T-helper 2 cell treated with Interferon-gamma antibody and Interleukin-4, amounts not matched to agents 100 ng/mL and 5 ng/mL, for 36 hours (primary cell): ENCODE data around the gene TAP2. TPM values are rescaled to one million over a fixed set of nuclear protein-coding genes. Genes with fewer than 3 reads are reported as not detected.

ENCODE experiments used
- intact Hi-C: fragments of 100-400 bp; cut with micrococcal nuclease; formaldehyde crosslinking; loops from one replicate; pipeline ENCODE4 v1.15.1; 2023
- total RNA-seq: library from RNA; stranded (reverse); gene quantifications from 2 replicates; pipeline ENCODE4 v1.2.3, GENCODE V29; 2022

TAP2 gene
- total RNA-seq, 1 donor from 2014 or later = 207 TPM

- intact Hi-C loops = loop anchor here (1.0 to 10.0 kb wide), 4 partner anchors 16 to 657 kb away; partner anchors contain the start of genes TAP2, TAPBP and ZBTB22
These were observed 16.0 kb upstream of the TAP2 start for GRCh38 chr6:32854376-32855178.

- intact Hi-C loops = loop anchor here (1.0 to 10.0 kb wide), 7 partner anchors 9 to 656 kb away; partner anchors contain the start of genes PSMB8, RXRB, SLC39A7 and TAP2
These were observed 15.2 kb upstream of the TAP2 start, which contains the start of the genes PSMB9 and TAP1 for GRCh38 chr6:32853541-32854375. PSMB9 (plus strand) TSS chr6:32854192; CDS start chr6:32854230, 38 bp downstream. TAP1 (minus strand) TSS chr6:32853704; CDS start chr6:32853636, 68 bp downstream.

DNA sequence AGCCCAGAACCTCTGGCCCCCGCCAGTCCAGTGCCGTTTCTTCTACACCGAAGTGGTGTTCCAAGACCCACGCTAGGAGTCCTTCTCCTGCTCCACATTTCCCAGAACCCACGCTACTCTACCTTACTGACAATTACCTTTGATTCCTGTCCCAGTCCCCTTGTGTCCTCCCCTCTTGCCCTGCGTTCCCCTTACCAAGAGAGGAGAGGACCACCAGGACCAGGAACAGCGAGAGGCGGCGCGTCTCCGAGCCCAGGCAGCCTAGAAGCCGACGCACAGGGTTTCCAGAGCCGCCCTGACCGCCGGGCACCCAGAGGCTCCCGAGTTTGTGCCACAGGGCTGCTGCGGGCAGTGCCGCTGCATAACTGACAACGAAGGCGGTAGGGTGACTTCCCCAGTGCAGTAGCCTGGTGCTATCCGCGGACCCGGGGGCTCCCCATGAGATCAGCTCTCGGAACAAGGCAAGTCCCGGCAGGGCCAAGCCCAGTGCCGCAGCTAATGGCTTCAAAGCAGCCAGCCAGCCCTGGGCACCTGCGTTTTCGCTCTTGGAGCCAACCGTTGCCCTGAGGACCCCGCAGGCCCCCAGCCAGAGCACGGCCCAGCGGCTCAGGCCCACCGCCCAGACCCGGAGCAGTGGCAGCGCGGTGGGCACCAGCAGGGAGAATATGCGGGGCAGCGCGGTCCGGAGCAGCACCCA is 14.5 kb upstream of the TAP2 start:
- intact Hi-C loops = loop anchor here (1.0 to 10.0 kb wide), 5 partner anchors 9 to 656 kb away; partner anchors contain the start of genes PSMB8, RXRB, SLC39A7 and TAPBP

DNA sequence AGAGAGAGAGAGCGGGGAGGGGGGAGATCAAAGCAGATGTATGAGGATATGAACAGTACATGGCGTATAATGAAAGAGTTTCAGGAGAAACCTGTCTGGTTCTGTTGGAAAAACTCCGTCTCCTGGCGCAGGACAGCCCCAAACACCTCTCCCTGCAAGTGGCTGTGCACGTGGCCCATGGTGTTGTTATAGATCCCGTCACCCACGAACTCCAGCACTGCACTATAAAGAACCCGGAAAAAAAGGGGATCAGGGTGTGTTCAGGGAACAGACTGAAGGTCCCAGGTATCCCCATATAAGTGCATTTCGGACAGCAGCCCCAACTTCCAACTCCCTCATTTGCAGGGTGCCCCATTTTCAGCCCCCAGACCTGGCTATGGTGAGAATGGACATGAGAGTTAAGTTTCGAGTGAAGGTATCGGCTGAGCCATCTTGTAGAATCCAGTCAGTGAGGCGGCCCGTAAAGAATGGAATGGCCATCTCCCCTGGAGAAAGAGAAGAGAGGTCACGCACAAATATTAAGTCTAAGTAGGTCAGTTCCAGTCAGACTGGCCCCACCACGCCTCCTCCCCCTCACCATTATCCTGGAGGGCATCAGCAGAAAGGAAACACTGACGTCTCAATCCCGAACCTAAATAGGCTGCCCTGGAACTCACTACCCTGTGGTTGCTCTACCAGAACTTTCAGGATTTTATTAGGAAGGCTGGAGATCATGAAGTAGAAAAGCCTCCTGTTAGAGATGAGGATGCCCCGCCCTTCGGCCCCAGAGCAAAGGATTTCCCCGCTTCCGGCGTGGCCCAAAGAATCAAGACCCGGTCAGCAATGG is 13.7 kb upstream of the TAP2 start:
- intact Hi-C loops = loop anchor here (2.0 to 10.0 kb wide), 3 partner anchors 349 to 655 kb away; partner anchors contain the start of genes RXRB, SLC39A7, TAPBP and ZBTB22

DNA sequence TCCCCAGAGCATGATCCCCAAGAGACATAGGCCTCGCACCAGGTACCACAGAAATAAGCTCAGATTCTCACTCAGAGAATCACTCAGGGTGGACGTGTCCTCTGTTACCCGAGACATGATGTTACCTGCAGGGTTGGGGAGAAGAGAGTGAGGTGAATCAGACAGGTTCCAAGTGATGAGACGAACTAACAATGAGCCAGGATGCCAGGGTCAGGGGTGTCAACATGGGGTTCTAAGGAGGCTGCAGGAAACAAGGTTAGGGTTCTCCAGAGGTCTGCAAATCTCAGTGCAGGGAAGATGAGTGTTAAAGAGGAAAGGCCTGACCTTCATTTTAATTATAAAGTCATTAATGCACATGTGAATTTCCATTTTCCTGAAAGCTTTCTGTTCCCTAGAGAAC is 12.5 kb upstream of the TAP2 start:
- intact Hi-C loops = loop anchor here (5.0 to 10.0 kb wide), 2 partner anchors 464 to 654 kb away; partner anchors contain the start of genes TAPBP and ZBTB22

DNA sequence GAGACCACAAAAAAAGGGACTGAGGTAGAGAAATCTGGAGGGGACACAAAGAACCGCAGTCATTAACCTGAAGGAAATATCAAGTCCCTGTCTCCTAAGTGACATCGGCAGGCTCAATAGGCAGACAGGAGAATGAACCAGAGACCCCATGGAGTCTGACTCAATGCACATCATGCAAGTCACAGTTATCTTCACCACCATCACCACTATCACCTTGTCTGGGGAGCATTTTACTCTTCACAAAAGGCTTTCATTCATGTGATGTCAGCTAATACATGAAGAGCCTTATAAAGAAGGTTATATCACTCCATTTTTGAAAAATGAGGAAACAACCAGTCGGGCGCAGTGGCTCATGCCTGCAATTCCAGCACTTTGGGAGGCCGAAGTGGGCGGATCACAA is 10.6 kb upstream of the TAP2 start:
- intact Hi-C loops = no loop called here

GRCh38 chr6:32847795-32848194 is 9.3 kb upstream of the TAP2 start:
- intact Hi-C loops = no loop called here

DNA sequence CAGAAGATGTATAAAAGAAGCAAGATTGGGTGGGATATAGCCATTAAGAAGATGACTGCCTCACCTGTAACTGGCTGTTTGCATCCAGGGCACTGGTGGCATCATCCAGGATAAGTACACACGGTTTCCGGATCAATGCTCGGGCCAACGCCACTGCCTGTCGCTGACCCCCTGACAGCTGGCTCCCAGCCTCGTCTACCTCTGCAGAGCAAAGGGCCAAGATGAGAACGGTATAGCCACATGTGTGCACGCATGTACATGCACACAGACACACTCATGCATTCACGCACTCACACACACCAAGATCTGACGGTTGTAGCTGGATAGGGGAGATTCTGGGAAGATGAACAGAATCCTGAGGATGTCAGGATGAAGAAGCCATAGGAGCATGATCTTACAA is 8.5 kb upstream of the TAP2 start:
- intact Hi-C loops = no loop called here

- intact Hi-C loops = no loop called here
These were observed 6.9 kb upstream of the TAP2 start for GRCh38 chr6:32845384-32845884.

- intact Hi-C loops = loop anchor here (1.0 to 5.0 kb wide), 3 partner anchors 8 to 668 kb away; partner anchors contain the start of genes AGPAT1, RNF5 and TAP1
These were observed 6.4 kb upstream of the TAP2 start for GRCh38 chr6:32844839-32845383.

DNA sequence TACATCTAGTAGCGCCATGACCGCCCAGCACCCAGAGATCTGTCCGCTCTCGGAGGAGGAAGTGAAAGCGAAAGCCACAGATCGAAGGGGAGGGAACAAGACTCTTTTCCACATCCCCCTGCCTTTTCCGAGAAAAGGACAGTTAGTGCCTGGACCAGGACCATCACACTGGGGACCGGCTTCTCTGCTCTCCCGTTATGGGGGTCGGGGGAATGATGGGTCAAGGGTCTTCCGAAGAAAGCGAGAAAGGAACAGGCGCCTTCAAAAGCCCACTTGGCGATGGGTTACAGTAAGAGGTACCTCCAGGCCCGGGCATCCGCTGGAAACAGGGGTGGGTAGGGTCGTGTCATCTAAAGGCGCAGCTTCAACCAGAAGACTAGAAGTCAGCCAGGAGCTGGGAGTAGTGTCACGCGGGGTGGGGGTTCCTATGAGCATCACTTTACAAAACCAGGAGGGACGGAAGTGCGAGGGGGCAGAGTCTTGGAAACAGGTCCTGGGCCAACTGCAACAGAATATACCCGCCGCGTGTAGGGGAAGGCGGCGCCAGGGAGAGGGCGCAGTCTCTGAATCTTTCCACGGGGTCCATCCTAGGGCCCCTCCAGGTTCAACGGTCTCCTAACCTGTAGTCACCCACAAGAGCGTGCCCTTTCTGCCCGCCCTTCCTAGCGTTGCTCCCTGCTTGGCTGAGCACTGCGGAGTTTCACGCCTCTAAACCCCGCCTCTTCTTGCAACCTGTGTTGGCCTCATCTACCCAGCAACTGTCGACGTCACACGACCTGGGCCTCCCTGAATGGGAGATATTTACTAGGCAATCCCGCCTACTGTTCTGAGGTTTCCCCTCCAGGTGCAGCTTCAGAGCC is 5.7 kb upstream of the TAP2 start, which contains the start of gene PSMB8:
Gene PSMB8 (minus strand): TSS at position 69 of the 860 bp plus-strand sequence. CDS start 51 bp downstream, at position 18.
- intact Hi-C loops = loop anchor here (1.0 to 5.0 kb wide), 3 partner anchors 9 to 667 kb away; partner anchors contain the start of genes AGPAT1, RNF5 and TAP1

DNA sequence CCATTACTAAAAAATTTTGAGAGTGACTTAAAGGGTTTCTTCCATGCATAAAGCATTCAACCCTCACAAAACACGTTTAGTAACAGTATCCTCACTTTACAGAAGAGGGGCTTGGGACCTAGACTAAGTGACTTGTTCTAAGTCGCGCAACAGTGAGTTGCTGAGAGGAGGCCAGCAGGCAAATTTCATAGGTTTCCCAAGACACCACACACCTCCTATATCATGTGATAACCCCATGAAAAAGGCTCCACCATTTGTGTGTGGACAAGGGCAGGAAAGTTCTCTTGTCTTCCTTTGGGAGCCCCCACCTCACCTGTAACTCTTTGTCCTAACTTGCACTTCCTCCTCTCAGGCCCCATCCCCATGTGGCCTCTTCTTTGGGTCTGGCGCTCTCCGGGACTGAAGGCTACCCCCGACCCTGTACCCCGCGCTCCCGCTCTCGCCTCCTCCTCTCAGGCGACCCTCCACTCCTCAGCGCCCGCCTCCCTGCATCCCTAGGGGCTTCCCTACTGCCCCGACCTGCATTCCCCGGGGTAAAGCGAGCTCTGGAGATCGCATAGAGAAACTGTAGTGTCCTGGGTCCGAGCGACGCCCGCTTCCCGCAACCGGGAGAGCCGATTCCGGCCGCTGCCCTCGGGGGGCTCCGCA is 4.9 kb upstream of the TAP2 start:
- intact Hi-C loops = loop anchor here (5.0 kb wide), 1 partner anchor 666 kb away; the partner anchor contains the start of genes AGPAT1 and RNF5

- intact Hi-C loops = loop anchor here (5.0 kb wide), 1 partner anchor 665 kb away; the partner anchor contains the start of genes AGPAT1 and RNF5
These were observed 4.2 kb upstream of the TAP2 start for GRCh38 chr6:32842690-32843089.

DNA sequence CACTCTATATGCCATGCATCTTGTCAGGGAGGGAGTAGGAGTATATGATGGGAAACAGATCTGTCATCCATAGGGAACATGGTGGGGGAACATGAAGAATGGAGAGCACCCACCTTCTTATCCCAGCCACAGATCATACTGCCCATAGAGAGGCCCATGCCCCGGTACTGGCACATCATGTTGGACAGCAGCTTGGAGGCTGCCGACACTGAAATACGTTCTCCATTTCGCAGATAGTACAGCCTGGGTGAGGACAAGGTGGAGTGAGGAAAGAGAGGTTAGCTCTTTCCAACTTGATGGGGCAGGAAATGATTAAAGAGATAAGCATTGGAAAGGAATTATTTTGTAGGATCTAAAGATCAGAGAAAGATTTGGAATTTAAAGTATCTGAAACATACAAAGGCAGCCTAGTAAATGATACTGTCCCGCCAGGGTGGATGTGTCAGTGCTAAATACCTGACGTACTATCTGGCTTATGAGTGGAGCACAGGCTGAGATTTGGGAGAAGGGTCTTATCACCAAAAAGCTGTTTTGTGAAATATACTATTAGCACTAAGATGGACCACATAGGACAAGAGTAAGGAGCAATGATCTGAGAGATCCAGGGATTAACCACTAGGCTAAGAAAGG is 3.6 kb upstream of the TAP2 start:
- intact Hi-C loops = loop anchor here (5.0 kb wide), 1 partner anchor 665 kb away; the partner anchor contains the start of genes AGPAT1 and RNF5

DNA sequence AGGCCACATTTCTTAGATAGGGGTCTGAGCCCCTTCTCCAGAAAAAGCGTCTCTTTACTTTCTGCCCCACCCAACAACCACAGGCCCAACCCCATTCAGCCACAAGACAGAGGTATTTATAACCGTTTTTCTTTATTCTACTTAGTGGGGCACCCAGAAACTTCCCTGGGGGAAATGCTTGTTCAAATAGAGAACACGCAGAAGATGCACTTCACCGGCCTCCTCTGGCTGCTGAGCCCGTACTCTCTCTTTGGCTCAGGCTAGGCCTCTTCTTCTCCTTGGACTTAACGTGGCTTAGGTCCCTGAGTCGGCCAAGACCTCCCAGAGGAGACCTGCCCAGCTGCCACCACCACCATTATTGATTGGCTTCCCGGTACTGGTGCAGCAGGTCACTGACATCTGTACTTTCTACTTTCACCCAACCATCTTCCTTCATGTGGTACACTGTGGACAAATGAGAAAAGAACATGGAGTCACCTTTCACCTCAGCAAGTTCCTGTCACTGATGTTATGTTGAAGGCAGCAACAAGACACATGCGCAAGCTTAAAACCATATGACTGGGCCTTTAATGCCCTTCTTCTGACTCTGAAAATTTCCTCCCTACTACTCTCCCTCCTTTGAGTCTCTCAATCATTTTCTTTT is 2.2 kb upstream of the TAP2 start:
- intact Hi-C loops = loop anchor here (5.0 kb wide), 1 partner anchor 663 kb away; the partner anchor contains the start of genes AGPAT1 and RNF5

GRCh38 chr6:32839356-32839755 is 817 bp upstream of the TAP2 start:
- intact Hi-C loops = no loop called here
